Adipocyte (in vitro differentiated cells): ENCODE data around the gene MYBL2.
A peak's percentile ranks its signal among the peaks of the same experiment; 100 is the strongest.

Experiments
- DNase-seq: peaks from one replicate; pipeline ENCODE4 v3.0.0-alpha.2; 2015; ENCODE audit warnings: low read depth
- H3K27me3 ChIP-seq: replicated peaks from 2 replicates; pipeline ENCODE4 v1.7.0; 2013; ENCODE audit warnings: mild to moderate bottlenecking, low read length, moderate library complexity; ENCODE audit not compliant: control insufficient read depth, insufficient read depth
- H3K36me3 ChIP-seq: 2 replicates; pipeline ENCODE4 v1.7.0; 2013; ENCODE audit warnings: low read length, mild to moderate bottlenecking, moderate library complexity; ENCODE audit not compliant: control insufficient read depth, insufficient read depth, severe bottlenecking
- H3K4me1 ChIP-seq: 2 replicates; pipeline ENCODE4 v1.7.0; 2013; ENCODE audit warnings: mild to moderate bottlenecking, low read length, moderate library complexity; ENCODE audit not compliant: control insufficient read depth, insufficient read depth
- H3K4me3 ChIP-seq: 2 replicates; pipeline ENCODE4 v1.7.0; 2013; ENCODE audit warnings: mild to moderate bottlenecking, low read length, moderate library complexity
- H3K9ac ChIP-seq: 2 replicates; pipeline ENCODE4 v1.7.0; 2013; ENCODE audit warnings: mild to moderate bottlenecking, low read length, moderate library complexity
- H3K9me3 ChIP-seq: 2 replicates; pipeline ENCODE4 v1.7.0; 2013; ENCODE audit warnings: mild to moderate bottlenecking, low read length, moderate library complexity; ENCODE audit not compliant: control insufficient read depth

The MYBL2 gene

DNA sequence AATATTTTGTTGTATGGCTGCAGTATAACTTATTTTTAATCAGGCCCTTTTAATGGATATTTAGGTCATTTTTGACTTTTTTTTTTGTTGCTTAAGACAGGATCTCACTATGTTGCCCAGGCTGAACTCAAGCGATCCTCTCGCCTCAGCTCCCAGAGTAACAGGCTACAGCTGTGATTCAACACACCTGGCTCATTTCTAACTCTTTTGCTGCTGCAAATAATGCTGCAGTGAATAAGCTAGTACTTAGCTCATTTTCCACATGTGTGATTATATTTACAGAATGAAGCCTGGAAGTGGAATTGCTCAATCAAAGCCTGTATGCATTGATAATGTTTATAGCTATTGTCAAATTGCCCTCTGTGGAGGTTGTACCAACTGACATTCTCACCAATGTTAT is 58.8 kb downstream of the MYBL2 start:
- Histone ChIP-seq H3K4me1 (peaks cover 16% of the 10 kb centered on the region), H3K27me3 (peaks cover under 1% of the 10 kb centered on the region)
- DNase-seq, result peak; percentile 7

DNA sequence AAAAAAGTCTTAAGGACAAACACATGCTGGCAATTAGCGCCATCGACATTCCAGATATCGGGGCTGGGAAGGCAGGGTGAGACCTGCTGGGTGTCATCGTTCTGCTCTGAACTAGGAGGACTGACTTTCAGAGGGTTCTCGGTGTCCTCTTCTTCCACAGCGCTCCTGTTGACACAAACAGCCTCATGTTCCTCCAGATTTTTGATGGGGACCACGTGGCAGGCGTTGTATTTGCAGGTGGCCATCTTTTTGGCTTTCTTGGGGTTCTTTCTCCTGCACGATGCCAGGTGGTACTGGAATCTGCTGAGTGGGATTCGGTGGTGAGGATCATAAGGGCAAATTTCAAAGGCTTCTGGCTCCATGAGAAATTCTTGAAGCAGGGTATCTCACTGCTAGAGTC is 59.4 kb downstream of the MYBL2 start:
- Histone ChIP-seq H3K9ac (no peak overlapping the region), H3K36me3 (no peaks in the 10 kb centered on the region), H3K4me1 (peaks cover 17% of the 10 kb centered on the region), H3K27me3 (no peaks in the 10 kb centered on the region), H3K9me3 (no peaks in the 10 kb centered on the region), H3K4me3 (no peak overlapping the region)
- DNase-seq, result no peak

More for the DNA sequence above, 58.8 kb downstream of the MYBL2 start:
- Histone ChIP-seq H3K9me3 (no peaks in the 10 kb centered on the region), H3K9ac (no peak overlapping the region), H3K4me3 (no peak overlapping the region), H3K36me3 (no peaks in the 10 kb centered on the region)

DNA sequence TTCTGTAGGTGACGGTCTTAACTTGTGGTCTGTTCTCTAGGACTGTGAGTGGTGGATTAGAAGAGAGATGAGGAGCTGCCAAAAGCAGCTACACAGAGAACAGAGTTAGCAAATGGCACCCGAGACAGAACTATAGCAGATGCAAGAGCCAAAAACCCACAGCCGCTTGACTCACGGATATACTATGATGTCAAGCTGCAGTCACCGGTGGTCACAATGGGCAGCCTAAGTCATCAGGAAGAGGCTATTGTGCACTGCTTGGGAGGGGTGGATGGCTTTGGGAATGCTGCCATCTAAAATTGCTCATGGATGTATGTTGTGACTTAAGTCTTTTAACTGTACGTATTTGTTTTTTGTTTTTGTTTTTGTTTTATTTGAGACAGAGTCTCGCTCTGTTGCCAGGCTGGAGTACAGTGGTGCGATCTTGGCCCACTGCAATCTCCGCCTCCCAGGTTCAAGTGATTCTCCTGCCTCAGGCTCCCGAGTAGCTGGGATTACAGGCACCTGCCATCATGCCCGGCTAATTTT is 60.0 kb downstream of the MYBL2 start, which contains the start of gene GTSF1L:
GTSF1L (minus strand) TSS at position 192 of the 528 bp plus-strand sequence. CDS start 308 bp downstream, outside the sequence.
- H3K36me3 ChIP-seq, result no peaks in the 10 kb centered on the region
- no peaks in the 10 kb centered on the region for H3K9me3 ChIP-seq
- H3K9ac ChIP-seq, result no peak within 1 kb of the TSS
- DNase-seq, result no peak
- H3K4me1 ChIP-seq, result peaks cover 22% of the 10 kb centered on the region
- no peak within 1 kb of the TSS for H3K4me3 ChIP-seq
- no peaks in the 10 kb centered on the region for H3K27me3 ChIP-seq

DNA sequence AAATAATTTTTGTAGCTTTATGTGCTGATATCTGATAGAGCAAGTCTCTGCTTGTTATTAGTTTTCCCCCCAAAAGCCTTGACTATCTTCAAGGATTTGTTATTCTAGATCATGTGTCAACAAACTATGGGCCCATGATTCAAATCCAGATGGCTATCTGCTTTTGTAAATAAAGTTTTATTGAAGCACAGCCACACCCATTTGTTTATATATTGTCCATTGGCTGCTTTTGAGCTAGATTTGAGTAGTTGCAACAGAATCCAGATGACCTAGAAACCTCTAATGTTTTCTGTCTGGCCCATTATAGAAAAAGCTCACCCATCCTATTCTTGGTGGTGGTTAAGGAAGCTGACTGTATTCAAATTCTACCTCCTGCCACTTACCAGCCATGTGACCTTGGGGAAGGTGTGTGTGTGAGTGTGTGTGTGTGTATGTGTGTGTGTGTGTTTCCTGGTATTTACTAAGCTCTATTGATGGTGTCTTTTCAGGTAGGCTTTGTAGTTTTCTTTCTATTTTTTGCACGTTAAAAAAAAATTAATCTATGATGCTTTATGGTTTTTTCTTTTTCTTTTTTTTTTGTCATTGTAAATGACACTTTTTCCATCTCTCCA is 61.2 kb downstream of the MYBL2 start:
- Histone ChIP-seq H3K4me3 (no peak overlapping the region), H3K4me1 (peaks cover 29% of the 10 kb centered on the region), H3K36me3 (no peaks in the 10 kb centered on the region), H3K27me3 (no peaks in the 10 kb centered on the region), H3K9ac (no peak overlapping the region), H3K9me3 (no peaks in the 10 kb centered on the region)
- no peak for DNase-seq

DNA sequence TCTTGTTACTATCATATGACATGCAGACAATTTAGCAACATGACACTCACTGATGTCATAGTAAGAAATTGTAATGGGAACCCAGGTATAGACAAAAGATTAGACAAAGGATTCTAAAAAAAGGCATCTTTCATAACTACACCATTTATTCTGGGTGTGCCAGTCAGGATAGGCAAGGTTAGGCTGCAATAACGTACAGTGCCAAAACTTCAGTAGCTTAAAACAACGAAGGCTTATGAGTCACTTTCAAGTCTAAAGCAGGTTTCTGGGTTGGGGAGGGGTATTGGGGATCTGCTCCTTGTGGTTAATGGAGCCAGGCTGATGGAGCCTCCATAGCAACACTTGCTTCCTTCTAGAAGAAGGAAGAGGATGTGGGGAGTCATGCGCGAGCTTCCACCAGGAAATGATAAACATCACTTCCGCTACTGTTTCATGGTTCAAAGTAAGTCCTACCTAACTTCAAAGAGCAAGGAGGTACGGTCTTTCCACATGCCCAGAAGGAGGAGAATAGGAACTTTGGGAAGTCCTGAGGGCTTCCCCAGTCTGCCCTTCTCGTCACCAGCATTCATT is 61.9 kb downstream of the MYBL2 start:
- Histone ChIP-seq H3K27me3 (no peaks in the 10 kb centered on the region), H3K9ac (no peak overlapping the region), H3K36me3 (no peaks in the 10 kb centered on the region), H3K9me3 (no peaks in the 10 kb centered on the region), H3K4me1 (peaks cover 29% of the 10 kb centered on the region), H3K4me3 (no peak overlapping the region)
- DNase-seq, result no peak

DNA sequence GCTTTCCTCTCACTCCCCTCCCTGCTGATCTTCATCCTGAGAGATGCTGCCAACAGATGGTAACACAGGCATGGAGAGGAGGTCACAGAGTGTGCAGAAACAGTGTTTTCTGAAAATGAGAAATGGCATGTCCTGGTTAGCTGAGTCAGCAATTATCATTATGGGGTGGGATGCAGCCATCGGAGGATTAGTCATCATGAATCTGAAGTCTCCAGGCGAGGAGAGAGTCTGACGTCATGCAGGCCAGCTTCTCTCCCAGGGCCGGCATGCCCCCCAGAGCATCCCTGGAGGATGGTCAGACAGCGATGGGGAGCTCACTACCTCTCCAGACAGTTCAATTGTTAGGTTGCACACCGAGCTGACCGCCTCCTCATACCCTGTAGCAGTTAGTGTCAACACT is 64.6 kb downstream of the MYBL2 start:
- H3K36me3 ChIP-seq, result no peaks in the 10 kb centered on the region
- no peaks in the 10 kb centered on the region for H3K9me3 ChIP-seq
- peaks cover 13% of the 10 kb centered on the region for H3K27me3 ChIP-seq
- DNase-seq, result peak; percentile 37
- peaks cover 14% of the 10 kb centered on the region for H3K4me1 ChIP-seq
- H3K9ac ChIP-seq, result no peak overlapping the region
- no peak overlapping the region for H3K4me3 ChIP-seq

DNA sequence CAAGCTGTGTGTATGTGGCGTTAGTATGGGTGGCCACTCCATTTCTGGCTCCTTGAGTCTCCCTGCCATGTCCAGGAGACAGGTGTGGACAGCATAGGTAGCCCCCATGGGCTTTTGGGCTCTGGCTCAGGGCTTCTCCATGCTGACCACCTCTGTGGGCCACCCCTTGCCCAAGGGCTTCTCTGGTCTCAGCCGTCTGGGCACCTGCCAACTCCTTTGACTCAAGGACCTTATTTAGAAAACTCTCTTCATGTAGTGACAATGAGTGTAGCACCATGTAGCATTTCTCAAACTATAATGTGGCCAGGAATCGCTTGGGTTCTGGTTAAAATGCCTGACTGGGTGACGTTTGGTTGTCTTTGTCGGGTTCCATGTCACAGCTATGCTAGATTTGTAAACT is 65.0 kb downstream of the MYBL2 start:
- H3K4me1 ChIP-seq, result peaks cover 18% of the 10 kb centered on the region
- H3K4me3 ChIP-seq, result no peak overlapping the region
- H3K9me3 ChIP-seq, result no peaks in the 10 kb centered on the region
- DNase-seq, result no peak
- H3K27me3 ChIP-seq, result peaks cover 13% of the 10 kb centered on the region
- H3K36me3 ChIP-seq, result no peaks in the 10 kb centered on the region
- no peak overlapping the region for H3K9ac ChIP-seq

DNA sequence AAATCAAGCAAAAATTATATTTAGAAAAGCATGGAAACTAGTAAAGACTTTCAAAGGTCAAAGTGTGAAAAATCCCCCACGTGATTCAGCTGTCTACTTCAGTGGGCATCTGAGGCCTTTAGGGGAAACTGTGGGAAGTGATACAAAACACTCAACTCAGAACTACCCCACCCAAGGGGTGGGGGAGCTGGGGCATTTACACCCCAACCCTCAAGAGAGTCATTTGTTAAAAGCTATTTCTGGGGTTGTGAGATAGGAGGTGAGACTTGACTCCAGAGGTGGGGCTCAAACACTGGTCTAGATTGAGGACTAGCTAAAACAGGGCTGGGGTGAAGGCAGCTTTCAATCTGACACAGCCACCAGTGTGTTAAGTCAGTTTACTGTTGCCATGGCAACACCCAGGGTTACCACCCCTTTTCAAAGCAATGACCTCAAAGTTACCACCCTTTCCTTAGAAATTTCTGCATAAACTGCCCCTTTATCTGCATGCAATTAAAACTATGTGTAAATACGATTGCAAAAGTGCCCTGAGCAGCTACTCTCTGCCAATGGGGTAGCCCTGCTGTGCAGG is 69.8 kb downstream of the MYBL2 start:
- Histone ChIP-seq H3K36me3 (no peaks in the 10 kb centered on the region), H3K9me3 (peaks cover 4% of the 10 kb centered on the region), H3K9ac (no peak overlapping the region), H3K4me3 (no peak overlapping the region), H3K4me1 (peaks cover 30% of the 10 kb centered on the region), H3K27me3 (peaks cover 13% of the 10 kb centered on the region)
- DNase-seq, result no peak

DNA sequence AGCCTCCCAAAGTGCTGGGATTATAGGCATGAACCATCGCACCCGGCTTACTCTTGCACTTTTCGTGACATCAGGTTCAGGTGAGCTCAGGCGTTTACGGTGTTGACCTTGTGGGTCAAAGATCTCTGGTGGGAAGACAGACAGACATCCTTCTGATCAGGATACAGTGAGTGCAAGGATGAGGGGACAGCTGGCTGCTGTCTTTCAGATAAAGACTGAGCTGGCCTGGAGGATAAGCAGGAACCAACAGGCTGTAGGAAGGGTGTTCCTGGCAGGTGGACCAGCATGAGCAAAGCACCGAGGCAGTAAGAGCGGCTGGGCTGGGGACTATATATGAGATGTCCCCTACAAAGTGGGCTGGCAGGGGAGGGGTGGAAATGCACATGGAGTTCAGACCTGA is 71.0 kb downstream of the MYBL2 start:
- no peak for DNase-seq
- Histone ChIP-seq H3K4me3 (no peak overlapping the region), H3K9ac (no peak overlapping the region)

DNA sequence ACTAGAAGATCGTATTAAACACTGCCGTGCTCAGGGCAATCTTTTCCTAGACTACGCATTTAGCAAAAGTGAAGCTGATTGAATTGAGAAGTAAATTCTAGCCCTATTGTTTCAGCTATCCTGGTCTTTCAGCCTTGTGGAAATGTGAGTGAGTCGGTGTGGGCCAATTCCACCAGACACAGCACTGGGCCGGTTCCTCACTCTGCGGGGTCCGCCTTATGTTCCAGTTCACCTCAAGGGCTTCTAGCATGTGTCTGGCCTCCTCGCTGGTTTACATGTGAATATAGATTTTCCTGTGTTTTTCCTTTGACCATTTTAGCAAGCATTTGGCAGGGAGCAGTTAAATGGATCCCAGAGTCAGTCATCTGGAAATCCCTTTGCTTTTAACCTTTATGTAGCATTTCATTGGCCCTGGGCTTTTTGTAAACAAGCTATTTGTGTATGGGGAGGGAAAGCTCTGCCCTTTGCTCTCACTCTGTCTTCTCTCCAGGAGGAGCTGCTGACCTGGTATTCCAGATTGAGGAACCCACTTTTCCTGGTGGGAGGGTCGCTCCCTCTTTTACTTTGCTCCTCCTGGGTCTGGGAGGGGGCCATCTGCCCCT is 72.3 kb downstream of the MYBL2 start:
- H3K4me3 ChIP-seq, result no peak overlapping the region

More for the DNA sequence above, 71.0 kb downstream of the MYBL2 start:
- Histone ChIP-seq H3K36me3 (no peaks in the 10 kb centered on the region), H3K4me1 (peaks cover 21% of the 10 kb centered on the region), H3K27me3 (peaks cover 20% of the 10 kb centered on the region), H3K9me3 (peaks cover 4% of the 10 kb centered on the region)

DNA sequence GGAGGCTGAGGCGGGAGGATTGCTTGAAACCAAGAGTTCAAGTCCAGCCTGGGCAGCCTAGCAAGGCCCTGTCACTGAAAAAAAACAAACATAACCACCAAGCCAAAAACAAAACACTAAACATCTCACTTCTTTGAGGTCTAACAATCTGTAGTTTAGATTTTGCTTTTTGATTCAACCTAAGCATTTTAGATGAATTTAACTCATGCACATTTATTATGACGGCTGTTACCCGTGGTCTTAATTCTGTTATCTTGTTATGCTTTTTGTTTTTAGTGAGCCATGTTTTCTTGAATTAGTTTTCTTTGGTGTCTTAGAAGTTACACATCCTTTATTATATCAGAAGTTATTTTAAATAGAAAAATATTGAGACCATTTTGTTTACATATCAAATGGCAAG is 73.7 kb downstream of the MYBL2 start:
- peaks cover 4% of the 10 kb centered on the region for H3K9me3 ChIP-seq
- no peak for DNase-seq
- H3K4me3 ChIP-seq, result no peak overlapping the region
- no peaks in the 10 kb centered on the region for H3K36me3 ChIP-seq
- no peak overlapping the region for H3K9ac ChIP-seq
- peaks cover 21% of the 10 kb centered on the region for H3K4me1 ChIP-seq
- peaks cover 26% of the 10 kb centered on the region for H3K27me3 ChIP-seq

More for the DNA sequence above, 72.3 kb downstream of the MYBL2 start:
- H3K4me1 ChIP-seq, result peaks cover 21% of the 10 kb centered on the region
- peaks cover 27% of the 10 kb centered on the region for H3K27me3 ChIP-seq
- H3K9me3 ChIP-seq, result peaks cover 4% of the 10 kb centered on the region
- H3K9ac ChIP-seq, result peak overlapping the region; percentile 21
- no peaks in the 10 kb centered on the region for H3K36me3 ChIP-seq
- no peak for DNase-seq
